ENCODE measurements around the gene RHBDD3. TPM values are rescaled to one million over a fixed set of nuclear protein-coding genes. Genes with fewer than 3 reads are reported as not detected.

Gene RHBDD3
- total RNA-seq, 1 donor from 2014 or later, result 35.6 TPM

DNA sequence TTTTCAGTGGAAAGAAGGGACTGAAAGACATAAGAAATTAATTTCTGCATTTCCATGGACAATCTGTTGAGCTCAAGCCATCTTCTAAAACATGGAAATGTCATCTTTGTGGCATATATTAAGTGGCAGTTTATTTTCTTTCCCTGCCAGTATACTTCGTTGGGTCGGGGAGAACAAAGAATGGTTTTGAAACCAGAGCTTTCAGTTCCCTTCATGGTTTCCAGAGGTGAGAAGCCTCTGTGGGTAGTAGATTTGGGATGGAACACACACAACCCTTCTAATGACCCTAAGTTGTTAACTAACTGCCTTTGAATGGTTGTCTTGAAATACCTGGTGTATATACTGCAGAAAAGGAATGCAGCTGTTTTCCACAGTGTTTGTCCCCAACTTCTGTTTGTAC, 21.1 kb upstream of the RHBDD3 start:
- Histone ChIP-seq H3K9me3 (ENCODE audit: insufficient read depth, low read depth, low read length) (no peaks in the 10 kb centered on the region), H3K9ac (ENCODE audit: low read length) (no peak overlapping the region), H3K4me2 (ENCODE audit: low read length) (no peak overlapping the region), H2AFZ (ENCODE audit: low read depth, low read length) (no peak overlapping the region), H4K20me1 (ENCODE audit: insufficient read depth, low read length) (peaks cover 94% of the 10 kb centered on the region), H3K27me3 (ENCODE audit: insufficient read depth, low read length) (no peaks in the 10 kb centered on the region), H3K27ac (ENCODE audit: low read depth, low read length) (no peak overlapping the region), H3K4me1 (ENCODE audit: insufficient read depth, low read length) (no peaks in the 10 kb centered on the region), H3K4me3 (ENCODE audit: insufficient read depth, low read depth, low read length) (no peak overlapping the region), H3K36me3 (ENCODE audit: insufficient read depth, low read length) (peaks cover 78% of the 10 kb centered on the region), H3K79me2 (ENCODE audit: insufficient read depth, low read length) (peaks cover 94% of the 10 kb centered on the region)
- Mint-ChIP-seq H3K36me3 (ENCODE audit: low read depth, unreplicated experiment) (peaks cover 18% of the 10 kb centered on the region), H3K27me3 (ENCODE audit: low read depth, unreplicated experiment) (no peaks in the 10 kb centered on the region), H3K9me3 (ENCODE audit: unreplicated experiment) (no peaks in the 10 kb centered on the region), H3K4me1 (ENCODE audit: low read depth, unreplicated experiment) (no peaks in the 10 kb centered on the region), H3K4me3 (ENCODE audit: unreplicated experiment) (no peak overlapping the region), H3K27ac (ENCODE audit: unreplicated experiment) (no peak overlapping the region)
- TF ChIP-seq, protein P1, sequence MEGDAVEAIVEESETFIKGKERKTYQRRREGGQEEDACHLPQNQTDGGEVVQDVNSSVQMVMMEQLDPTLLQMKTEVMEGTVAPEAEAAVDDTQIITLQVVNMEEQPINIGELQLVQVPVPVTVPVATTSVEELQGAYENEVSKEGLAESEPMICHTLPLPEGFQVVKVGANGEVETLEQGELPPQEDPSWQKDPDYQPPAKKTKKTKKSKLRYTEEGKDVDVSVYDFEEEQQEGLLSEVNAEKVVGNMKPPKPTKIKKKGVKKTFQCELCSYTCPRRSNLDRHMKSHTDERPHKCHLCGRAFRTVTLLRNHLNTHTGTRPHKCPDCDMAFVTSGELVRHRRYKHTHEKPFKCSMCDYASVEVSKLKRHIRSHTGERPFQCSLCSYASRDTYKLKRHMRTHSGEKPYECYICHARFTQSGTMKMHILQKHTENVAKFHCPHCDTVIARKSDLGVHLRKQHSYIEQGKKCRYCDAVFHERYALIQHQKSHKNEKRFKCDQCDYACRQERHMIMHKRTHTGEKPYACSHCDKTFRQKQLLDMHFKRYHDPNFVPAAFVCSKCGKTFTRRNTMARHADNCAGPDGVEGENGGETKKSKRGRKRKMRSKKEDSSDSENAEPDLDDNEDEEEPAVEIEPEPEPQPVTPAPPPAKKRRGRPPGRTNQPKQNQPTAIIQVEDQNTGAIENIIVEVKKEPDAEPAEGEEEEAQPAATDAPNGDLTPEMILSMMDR (IDR thresholded peaks at IDR 0.05; ENCODE audit: insufficient read depth, low read depth, low read length), result no peak
- TF ChIP-seq EZH2 (IDR thresholded peaks at IDR 0.05; ENCODE audit: insufficient read depth, low read length), result no peak
- no peak for FAIRE-seq
- DNase-seq (ENCODE audit: low read depth), result no peak

DNA sequence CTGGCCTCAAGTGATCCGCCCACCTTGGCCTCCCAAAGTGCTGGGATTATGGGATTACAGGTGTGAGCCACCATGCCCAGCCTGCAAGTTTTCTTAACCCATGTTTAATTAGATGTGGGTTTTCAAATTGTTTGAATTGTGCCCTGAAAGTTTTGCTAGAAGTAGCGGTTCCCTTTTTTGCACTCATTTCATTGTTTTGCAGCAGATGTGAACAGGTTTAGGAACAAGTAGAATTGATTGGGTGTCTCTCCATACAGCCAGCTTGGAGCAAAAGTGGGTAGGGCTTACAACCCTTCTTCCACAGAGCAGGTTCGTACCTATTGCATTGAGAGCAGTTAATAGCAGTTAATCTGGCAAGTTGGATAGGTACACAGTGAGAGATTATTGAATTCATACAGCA, 16.4 kb upstream of the RHBDD3 start:
- H3K79me2 ChIP-seq (ENCODE audit: insufficient read depth, low read length), result peaks cover 90% of the 10 kb centered on the region

GRCh38 chr22:29277927-29278326, 10.1 kb upstream of the RHBDD3 start:
- H3K27me3 Mint-ChIP-seq (ENCODE audit: low read depth, unreplicated experiment), result no peaks in the 10 kb centered on the region
- peaks cover 94% of the 10 kb centered on the region for H3K79me2 ChIP-seq (ENCODE audit: insufficient read depth, low read length)
- peaks cover 22% of the 10 kb centered on the region for H3K36me3 Mint-ChIP-seq (ENCODE audit: low read depth, unreplicated experiment)
- no peak for TF ChIP-seq EZH2 (IDR thresholded peaks at IDR 0.05; ENCODE audit: insufficient read depth, low read length)
- TF ChIP-seq, protein P1 (IDR thresholded peaks at IDR 0.05; ENCODE audit: insufficient read depth, low read depth, low read length), result no peak
- no peak overlapping the region for H3K27ac ChIP-seq (ENCODE audit: low read depth, low read length)
- H2AFZ ChIP-seq (ENCODE audit: low read depth, low read length), result no peak overlapping the region
- H4K20me1 ChIP-seq (ENCODE audit: insufficient read depth, low read length), result peaks cover 94% of the 10 kb centered on the region
- H3K9me3 Mint-ChIP-seq (ENCODE audit: unreplicated experiment), result no peaks in the 10 kb centered on the region
- peaks cover 76% of the 10 kb centered on the region for H3K36me3 ChIP-seq (ENCODE audit: insufficient read depth, low read length)
- H3K4me1 Mint-ChIP-seq (ENCODE audit: low read depth, unreplicated experiment), result peaks cover 26% of the 10 kb centered on the region
- no peak overlapping the region for H3K27ac Mint-ChIP-seq (ENCODE audit: unreplicated experiment)
- H3K9me3 ChIP-seq (ENCODE audit: insufficient read depth, low read depth, low read length), result no peaks in the 10 kb centered on the region
- H3K4me2 ChIP-seq (ENCODE audit: low read length), result no peak overlapping the region
- no peak overlapping the region for H3K4me3 ChIP-seq (ENCODE audit: insufficient read depth, low read depth, low read length)
- H3K4me1 ChIP-seq (ENCODE audit: insufficient read depth, low read length), result no peaks in the 10 kb centered on the region
- H3K9ac ChIP-seq (ENCODE audit: low read length), result no peak overlapping the region
- DNase-seq (ENCODE audit: low read depth) (no peak), FAIRE-seq (no peak)
- no peaks in the 10 kb centered on the region for H3K27me3 ChIP-seq (ENCODE audit: insufficient read depth, low read length)
- H3K4me3 Mint-ChIP-seq (ENCODE audit: unreplicated experiment), result no peak overlapping the region

More for the DNA sequence above, 16.4 kb upstream of the RHBDD3 start:
- no peak overlapping the region for H3K4me3 ChIP-seq (ENCODE audit: insufficient read depth, low read depth, low read length)
- DNase-seq (ENCODE audit: low read depth), result no peak
- Mint-ChIP-seq H3K9me3 (ENCODE audit: unreplicated experiment) (no peaks in the 10 kb centered on the region), H3K4me1 (ENCODE audit: low read depth, unreplicated experiment) (no peaks in the 10 kb centered on the region), H3K27ac (ENCODE audit: unreplicated experiment) (no peak overlapping the region), H3K4me3 (ENCODE audit: unreplicated experiment) (peak overlapping the region; percentile 27), H3K36me3 (ENCODE audit: low read depth, unreplicated experiment) (peaks cover 14% of the 10 kb centered on the region), H3K27me3 (ENCODE audit: low read depth, unreplicated experiment) (no peaks in the 10 kb centered on the region)
- H3K4me2 ChIP-seq (ENCODE audit: low read length), result no peak overlapping the region
- peaks cover 95% of the 10 kb centered on the region for H4K20me1 ChIP-seq (ENCODE audit: insufficient read depth, low read length)
- no peak overlapping the region for H2AFZ ChIP-seq (ENCODE audit: low read depth, low read length)
- no peak for TF ChIP-seq EZH2 (IDR thresholded peaks at IDR 0.05; ENCODE audit: insufficient read depth, low read length)
- TF ChIP-seq, protein P1 (IDR thresholded peaks at IDR 0.05; ENCODE audit: insufficient read depth, low read depth, low read length), result no peak
- no peak for FAIRE-seq
- no peaks in the 10 kb centered on the region for H3K9me3 ChIP-seq (ENCODE audit: insufficient read depth, low read depth, low read length)
- H3K27me3 ChIP-seq (ENCODE audit: insufficient read depth, low read length), result no peaks in the 10 kb centered on the region
- H3K4me1 ChIP-seq (ENCODE audit: insufficient read depth, low read length), result no peaks in the 10 kb centered on the region
- no peak overlapping the region for H3K9ac ChIP-seq (ENCODE audit: low read length)
- peaks cover 66% of the 10 kb centered on the region for H3K36me3 ChIP-seq (ENCODE audit: insufficient read depth, low read length)
- no peak overlapping the region for H3K27ac ChIP-seq (ENCODE audit: low read depth, low read length)
